CD4-positive, alpha-beta T cell (primary cell): ENCODE data around the gene TGM5. TPM values are rescaled to one million over a fixed set of nuclear protein-coding genes. Genes with fewer than 3 reads are reported as not detected.

ENCODE experiments used
- ATAC-seq: fragments of 200-7000 bp; cut with Tn5 transposase; one replicate; pipeline ENCODE4 v1.10.0; 2022; ENCODE audit warnings: mild to moderate bottlenecking; ENCODE audit not compliant: poor library complexity
- CTCF ChIA-PET: fragments of 350-600 bp; sonication (Branson Sonifier 250); formaldehyde crosslinking; loops from one replicate; lab custom pipeline; 2021; ENCODE audit warnings: antibody characterized with exemption, inconsistent platforms; lab: Charles Lee
- POLR2A ChIA-PET: fragments of 350-600 bp; sonication (Branson Sonifier 250); formaldehyde crosslinking; loops from one replicate; lab custom pipeline; 2021; ENCODE audit warnings: antibody characterized with exemption, inconsistent platforms; lab: Charles Lee
- DNase-seq, 14 experiments: peaks; one replicate each; pipeline ENCODE4 v3.0.0-alpha.2; 2013 to 2020; ENCODE audit warnings: mixed read lengths in 2 of 14
- H3K27ac ChIP-seq, 2 donors: one replicate each; pipeline versions ENCODE4 v1.5.1 to v1.7.0; 2013; ENCODE audit warnings: low read length in 2 of 2, low read depth in 1 of 2, mild to moderate bottlenecking in 1 of 2
- H3K27me3 ChIP-seq, 2 experiments: 1 replicate in 1 of 2; 2 replicates in 1 of 2; pipeline versions ENCODE4 v1.6.1 to v1.7.0; 2013; ENCODE audit warnings: low read length in 2 of 2, control low read depth in 1 of 2, mild to moderate bottlenecking in 1 of 2, moderate library complexity in 1 of 2; ENCODE audit not compliant: insufficient read depth in 2 of 2, control insufficient read depth in 1 of 2
- H3K36me3 ChIP-seq: one replicate; pipeline ENCODE4 v1.6.1; 2013; ENCODE audit warnings: low read length, control low read depth; ENCODE audit not compliant: insufficient read depth
- H3K4me1 ChIP-seq: one replicate; pipeline ENCODE4 v1.6.1; 2013; ENCODE audit warnings: low read length, control low read depth; ENCODE audit not compliant: insufficient read depth
- H3K4me3 ChIP-seq: one replicate; pipeline ENCODE4 v1.5.1; 2013; ENCODE audit warnings: mild to moderate bottlenecking, low read length, moderate library complexity
- H3K9me3 ChIP-seq, 2 experiments: 1 replicate in 1 of 2; 2 replicates in 1 of 2; pipeline versions ENCODE4 v1.6.1 to v1.7.0; 2013; ENCODE audit warnings: low read length in 2 of 2, mild to moderate bottlenecking in 2 of 2, control low read depth in 1 of 2, moderate library complexity in 1 of 2; ENCODE audit not compliant: control insufficient read depth in 1 of 2, insufficient read depth in 1 of 2
- H3K27ac Mint-ChIP-seq: one replicate; pipeline ENCODE4 v1.8.0; 2020; ENCODE audit warnings: mixed read lengths
- H3K27me3 Mint-ChIP-seq: one replicate; pipeline ENCODE4 v1.8.0; 2021; ENCODE audit warnings: mixed read lengths
- H3K36me3 Mint-ChIP-seq: one replicate; pipeline ENCODE4 v1.8.0; 2021; ENCODE audit warnings: low read depth, mixed read lengths
- H3K4me1 Mint-ChIP-seq: one replicate; pipeline ENCODE4 v1.8.0; 2021; ENCODE audit warnings: low read depth, mixed read lengths
- H3K4me3 Mint-ChIP-seq: one replicate; pipeline ENCODE4 v1.8.0; 2020; ENCODE audit warnings: mild to moderate bottlenecking, mixed read lengths
- H3K9me3 Mint-ChIP-seq: one replicate; pipeline ENCODE4 v1.8.0; 2020; ENCODE audit warnings: mixed read lengths
- CTCF ChIP-seq: fragments of 200-600 bp; IDR thresholded peaks from one replicate; pipeline ENCODE4 v1.8.0; 2022; ENCODE audit warnings: antibody characterized with exemption, mild to moderate bottlenecking
- intact Hi-C, 2 experiments: fragments of 100-400 bp; cut with DNase I in 1 of 2; cut with micrococcal nuclease in 1 of 2; formaldehyde crosslinking; loops; one replicate each; pipeline versions ENCODE4 v1.15.1 to v1.9.0; 2023 to 2025; cut with DNase I, micrococcal nuclease
- total RNA-seq, 174 experiments: library from RNA in 2 of 174; stranded (reverse) in 2 of 174; gene quantifications; one replicate each; pipeline ENCODE4 v1.2.3 and lab custom pipeline; 2021 to 2026

The TGM5 gene
- total RNA-seq, 2 experiments from 2014 or later = not detected

DNA sequence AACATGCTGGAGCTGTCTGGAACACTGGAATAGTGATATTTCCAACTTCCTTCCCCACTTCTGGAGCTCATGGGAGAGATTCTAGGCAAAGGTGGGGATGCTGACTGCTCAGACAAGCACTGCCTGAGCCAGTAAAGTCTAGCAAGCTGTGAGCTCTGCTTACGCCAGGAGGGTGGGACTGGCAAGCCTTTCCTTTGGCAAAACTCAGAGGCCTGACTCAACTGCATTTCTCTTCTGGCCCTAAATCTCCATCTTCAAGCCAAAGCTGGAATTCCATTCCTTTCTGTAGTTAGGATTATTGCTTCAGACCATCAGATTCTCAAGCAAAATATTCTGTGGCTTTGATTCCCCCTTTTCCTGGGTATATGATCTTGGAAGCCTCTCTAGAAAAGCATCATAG lies 25.6 kb downstream of the TGM5 start:
- no peak for TF ChIP-seq CTCF
- POLR2A ChIA-PET = no interaction called here
- CTCF ChIA-PET = no interaction called here

DNA sequence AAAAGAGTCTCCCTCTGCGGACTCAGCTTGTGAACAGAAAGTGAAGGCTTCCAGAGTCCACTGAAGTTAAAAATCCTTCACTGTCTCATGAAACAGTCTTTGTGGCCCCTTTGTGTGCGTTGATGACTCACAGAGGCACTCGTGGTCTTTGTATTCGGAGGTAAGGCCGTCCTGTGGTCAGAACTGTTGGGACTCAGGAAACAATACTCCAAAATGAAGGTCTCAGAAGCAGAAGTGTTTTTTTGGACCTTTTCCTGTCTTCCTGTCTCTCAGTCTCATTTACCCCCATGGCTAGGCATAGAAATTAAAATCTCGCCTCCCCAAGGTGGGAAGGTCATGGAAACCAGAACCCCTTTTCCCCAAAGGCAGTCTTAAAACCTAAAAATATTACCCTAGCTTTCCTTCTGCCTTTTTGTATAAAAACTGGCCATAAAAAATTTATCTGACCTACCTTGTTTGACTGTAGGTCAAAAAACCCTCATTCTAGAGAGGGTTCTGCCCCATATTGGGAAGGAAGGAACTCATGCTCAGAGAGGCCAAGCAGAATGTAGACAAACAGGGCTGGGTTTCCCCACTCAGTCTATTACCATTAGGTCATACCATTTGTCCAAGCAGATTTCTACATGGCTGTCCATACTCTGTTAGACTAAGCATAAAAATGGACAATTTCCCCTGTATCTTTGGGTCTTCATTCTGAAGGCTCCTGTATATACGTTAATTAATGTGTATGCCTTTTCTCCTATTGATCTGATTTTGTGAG lies 26.8 kb downstream of the TGM5 start:
- DNase-seq (peak in 1 of 14 experiments; percentile 24), ATAC-seq (no peak)
- H3K36me3 ChIP-seq = no peaks in the 10 kb centered on the region
- Mint-ChIP-seq H3K27ac (no peak overlapping the region), H3K4me1 (no peaks in the 10 kb centered on the region), H3K36me3 (no peaks in the 10 kb centered on the region), H3K9me3 (no peaks in the 10 kb centered on the region), H3K27me3 (peaks cover 20% of the 10 kb centered on the region), H3K4me3 (no peak overlapping the region)
- H3K4me1 ChIP-seq = no peaks in the 10 kb centered on the region
- H3K9me3 ChIP-seq = no peaks in the 10 kb centered on the region
- no peak overlapping the region for H3K4me3 ChIP-seq
- no peak for TF ChIP-seq CTCF
- ChIA-PET POLR2A (no interaction called here), CTCF (no interaction called here)
- H3K27ac ChIP-seq = no peak overlapping the region
- intact Hi-C loops = no loop called here
- H3K27me3 ChIP-seq = no peaks in the 10 kb centered on the region

More for the DNA sequence above, 25.6 kb downstream of the TGM5 start:
- Mint-ChIP-seq H3K4me1 (no peaks in the 10 kb centered on the region), H3K4me3 (no peak overlapping the region), H3K27me3 (peaks cover 15% of the 10 kb centered on the region), H3K27ac (no peak overlapping the region), H3K9me3 (no peaks in the 10 kb centered on the region), H3K36me3 (no peaks in the 10 kb centered on the region)
- no peaks in the 10 kb centered on the region for H3K36me3 ChIP-seq
- H3K27ac ChIP-seq = no peak overlapping the region
- ATAC-seq = no peak
- H3K9me3 ChIP-seq = no peaks in the 10 kb centered on the region
- no peak overlapping the region for H3K4me3 ChIP-seq
- no peaks in the 10 kb centered on the region for H3K27me3 ChIP-seq
- intact Hi-C loops = no loop called here
- no peak for DNase-seq
- H3K4me1 ChIP-seq = no peaks in the 10 kb centered on the region

- no peaks in the 10 kb centered on the region for H3K4me1 ChIP-seq
- CTCF ChIA-PET = no interaction called here
- H3K4me3 ChIP-seq = no peak overlapping the region
- intact Hi-C loops = no loop called here
- DNase-seq (no peak), ATAC-seq (no peak)
- Mint-ChIP-seq H3K4me1 (no peaks in the 10 kb centered on the region), H3K36me3 (no peaks in the 10 kb centered on the region), H3K27ac (no peak overlapping the region), H3K4me3 (no peak overlapping the region), H3K9me3 (no peaks in the 10 kb centered on the region), H3K27me3 (peaks cover 16% of the 10 kb centered on the region)
- no peak for TF ChIP-seq CTCF
- H3K9me3 ChIP-seq = no peaks in the 10 kb centered on the region
- H3K27ac ChIP-seq = no peak overlapping the region
- POLR2A ChIA-PET = no interaction called here
- H3K36me3 ChIP-seq = no peaks in the 10 kb centered on the region
- H3K27me3 ChIP-seq = no peaks in the 10 kb centered on the region
Measured at GRCh38 chr15:43238671-43239131, 28.0 kb downstream of the TGM5 start.
